ENCODE results near the gene TMEM182. TPM values are rescaled to one million over a fixed set of nuclear protein-coding genes. Genes with fewer than 3 reads are reported as not detected.

The TMEM182 gene
- total RNA-seq, 1 donor from 2014 or later = 6.1 TPM

- FAIRE-seq = no peak
- no peak overlapping the region for H3K4me3 ChIP-seq (ENCODE audit: low read depth, low read length)
- TF ChIP-seq CTCF (IDR thresholded peaks at IDR 0.05; ENCODE audit: insufficient read depth, low read length, severe bottlenecking) = no peak
- no peak for DNase-seq (ENCODE audit: low read depth)
- no peaks in the 10 kb centered on the region for H3K27me3 ChIP-seq (ENCODE audit: control insufficient read depth, insufficient read depth, low read length)
- no peaks in the 10 kb centered on the region for H3K36me3 ChIP-seq (ENCODE audit: control insufficient read depth, insufficient read depth, low read length)
Measured at GRCh38 chr2:102743259-102743658, 18.6 kb upstream of the TMEM182 start.

GRCh38 chr2:102748107-102748506 is 13.7 kb upstream of the TMEM182 start:
- FAIRE-seq (peak; percentile 72), DNase-seq (ENCODE audit: low read depth) (no peak)
- Histone ChIP-seq H3K27me3 (ENCODE audit: control insufficient read depth, insufficient read depth, low read length) (no peaks in the 10 kb centered on the region), H3K4me3 (ENCODE audit: low read depth, low read length) (no peak overlapping the region), H3K36me3 (ENCODE audit: control insufficient read depth, insufficient read depth, low read length) (no peaks in the 10 kb centered on the region)
- no peak for TF ChIP-seq CTCF (IDR thresholded peaks at IDR 0.05; ENCODE audit: insufficient read depth, low read length, severe bottlenecking)

GRCh38 chr2:102749938-102750337 is 11.9 kb upstream of the TMEM182 start:
- Histone ChIP-seq H3K27me3 (ENCODE audit: control insufficient read depth, insufficient read depth, low read length) (no peaks in the 10 kb centered on the region), H3K36me3 (ENCODE audit: control insufficient read depth, insufficient read depth, low read length) (no peaks in the 10 kb centered on the region), H3K4me3 (ENCODE audit: low read depth, low read length) (no peak overlapping the region)
- TF ChIP-seq CTCF (IDR thresholded peaks at IDR 0.05; ENCODE audit: insufficient read depth, low read length, severe bottlenecking) = no peak
- FAIRE-seq (no peak), DNase-seq (ENCODE audit: low read depth) (no peak)

GRCh38 chr2:102753563-102754159 is 8.2 kb upstream of the TMEM182 start:
- Histone ChIP-seq H3K4me3 (ENCODE audit: low read depth, low read length) (no peak overlapping the region), H3K27me3 (ENCODE audit: control insufficient read depth, insufficient read depth, low read length) (no peaks in the 10 kb centered on the region), H3K36me3 (ENCODE audit: control insufficient read depth, insufficient read depth, low read length) (no peaks in the 10 kb centered on the region)
- peak; percentile 58 for DNase-seq (ENCODE audit: low read depth)
- no peak for FAIRE-seq
- peak; percentile 63 for TF ChIP-seq CTCF (IDR thresholded peaks at IDR 0.05; ENCODE audit: insufficient read depth, low read length, severe bottlenecking)

- H3K36me3 ChIP-seq (ENCODE audit: control insufficient read depth, insufficient read depth, low read length) = no peaks in the 10 kb centered on the region
- H3K27me3 ChIP-seq (ENCODE audit: control insufficient read depth, insufficient read depth, low read length) = no peaks in the 10 kb centered on the region
- no peak for DNase-seq (ENCODE audit: low read depth)
- no peak for TF ChIP-seq CTCF (IDR thresholded peaks at IDR 0.05; ENCODE audit: insufficient read depth, low read length, severe bottlenecking)
- no peak overlapping the region for H3K4me3 ChIP-seq (ENCODE audit: low read depth, low read length)
- no peak for FAIRE-seq
Measured at GRCh38 chr2:102754456-102755145, 7.2 kb upstream of the TMEM182 start.
